Stimulated activated memory B cell treated with anti-CD40 and anti-IgM and Interleukin-4, amounts not matched to agents 10 μg/mL and 1 μg/mL and 100 μg/mL, for 72 hours (primary cell): ENCODE results near the gene XPO4.
"Not testable (repeated sequence)": the region's sequence is repeated elsewhere in the genome, so short reads cannot be mapped to it uniquely, and the experiment has no call there.

Experiments used
- ATAC-seq: fragments of 150-1000 bp; cut with Tn5 transposase; 2 replicates; pipeline ENCODE4 v1.10.0; 2021
- H3K27ac Mint-ChIP-seq: one replicate; pipeline ENCODE4 v1.8.0; 2022; ENCODE audit warnings: mild to moderate bottlenecking, mixed read lengths
- H3K27me3 Mint-ChIP-seq: one replicate; pipeline ENCODE4 v1.8.0; 2022; ENCODE audit warnings: mixed read lengths
- H3K36me3 Mint-ChIP-seq: one replicate; pipeline ENCODE4 v1.8.0; 2022; ENCODE audit warnings: mixed read lengths
- H3K4me1 Mint-ChIP-seq: one replicate; pipeline ENCODE4 v1.8.0; 2022; ENCODE audit warnings: mixed read lengths
- H3K4me3 Mint-ChIP-seq: one replicate; pipeline ENCODE4 v1.8.0; 2022; ENCODE audit warnings: mild to moderate bottlenecking, moderate library complexity, mixed read lengths
- H3K9me3 Mint-ChIP-seq: one replicate; pipeline ENCODE4 v1.8.0; 2022; ENCODE audit warnings: mixed read lengths

Gene XPO4

GRCh38 chr13:20861666-20862065 lies 40.9 kb downstream of the XPO4 start:
- not testable (repeated sequence) for ATAC-seq, H3K4me1 Mint-ChIP-seq, H3K27ac Mint-ChIP-seq, H3K4me3 Mint-ChIP-seq, H3K9me3 Mint-ChIP-seq, H3K27me3 Mint-ChIP-seq
- H3K36me3 Mint-ChIP-seq = peaks cover 41% of the 10 kb centered on the region

DNA sequence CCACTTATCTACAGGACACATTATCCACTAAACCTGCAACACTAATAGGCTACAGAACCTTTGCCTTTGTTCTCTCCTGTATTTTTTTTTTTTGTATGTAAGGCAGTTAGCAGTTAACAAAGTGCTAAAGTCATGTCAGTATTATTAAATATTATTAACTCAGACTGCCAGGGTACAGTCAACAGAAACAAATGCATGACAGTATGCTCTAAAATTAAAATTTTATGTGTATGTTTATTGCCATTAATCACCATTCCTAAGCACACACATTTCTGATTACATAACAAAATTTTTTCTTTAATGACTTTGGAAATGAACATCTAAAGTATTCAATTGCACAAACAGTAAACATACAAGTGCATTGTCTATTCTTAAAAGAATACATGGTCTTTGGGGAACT lies 41.7 kb downstream of the XPO4 start:
- H3K4me3 Mint-ChIP-seq = no peak overlapping the region
- no peaks in the 10 kb centered on the region for H3K9me3 Mint-ChIP-seq
- no peaks in the 10 kb centered on the region for H3K27me3 Mint-ChIP-seq
- H3K27ac Mint-ChIP-seq = no peak overlapping the region
- no peak for ATAC-seq
- H3K4me1 Mint-ChIP-seq = peaks cover 1% of the 10 kb centered on the region
- H3K36me3 Mint-ChIP-seq = peaks cover 39% of the 10 kb centered on the region

DNA sequence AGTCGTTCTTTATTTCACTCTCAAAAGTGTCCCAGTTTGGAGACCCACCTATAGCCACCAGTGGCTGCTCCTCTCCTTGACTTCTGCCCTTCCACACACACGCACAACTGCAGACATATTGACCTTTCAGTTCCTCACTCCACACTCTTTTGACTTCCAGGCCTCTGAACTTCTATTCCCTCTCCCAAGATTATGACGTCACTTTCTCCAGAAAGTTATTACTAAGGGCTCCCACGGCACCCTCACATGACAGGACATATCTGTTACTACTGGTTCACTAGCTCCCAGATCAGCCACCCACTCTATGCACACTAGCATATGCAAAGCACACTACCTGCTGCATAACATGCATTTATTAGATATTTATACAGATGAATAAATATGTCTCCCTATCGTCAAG lies 45.9 kb downstream of the XPO4 start:
- no peak for ATAC-seq
- Mint-ChIP-seq H3K27me3 (no peaks in the 10 kb centered on the region), H3K36me3 (peaks cover 39% of the 10 kb centered on the region), H3K4me3 (no peak overlapping the region), H3K4me1 (no peaks in the 10 kb centered on the region), H3K27ac (no peak overlapping the region), H3K9me3 (no peaks in the 10 kb centered on the region)

DNA sequence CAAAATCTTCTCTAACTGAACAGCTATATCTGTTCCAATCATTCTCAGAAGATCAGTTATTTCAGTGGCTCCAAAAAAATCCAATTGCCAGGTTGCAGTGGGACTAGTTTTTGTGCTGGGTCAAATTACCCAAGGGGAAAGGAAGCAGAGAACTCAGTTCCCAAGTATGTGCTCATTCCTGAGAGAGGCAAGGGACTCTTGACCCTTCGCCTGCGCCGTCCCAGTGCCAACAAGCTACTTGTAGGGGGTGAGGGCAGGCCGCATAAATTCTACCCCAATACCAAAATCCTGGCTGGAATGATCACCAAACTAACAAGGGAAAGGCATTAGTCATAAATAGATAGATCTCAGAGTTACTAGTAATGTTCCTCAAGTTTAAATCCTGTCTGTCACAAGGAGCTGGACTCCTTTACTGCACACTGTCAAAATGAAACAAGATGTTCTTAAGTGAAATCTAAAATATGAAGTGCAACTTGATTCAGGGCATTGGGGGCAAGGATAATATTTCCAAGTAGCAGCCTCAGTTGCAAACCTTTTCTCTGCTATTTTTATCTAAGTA lies 50.6 kb downstream of the XPO4 start:
- peaks cover 30% of the 10 kb centered on the region for H3K36me3 Mint-ChIP-seq
- ATAC-seq = no peak
- no peaks in the 10 kb centered on the region for H3K9me3 Mint-ChIP-seq
- H3K27ac Mint-ChIP-seq = no peak overlapping the region
- H3K4me1 Mint-ChIP-seq = no peaks in the 10 kb centered on the region
- H3K27me3 Mint-ChIP-seq = no peaks in the 10 kb centered on the region
- no peak overlapping the region for H3K4me3 Mint-ChIP-seq

- H3K4me3 Mint-ChIP-seq = no peak overlapping the region
- ATAC-seq = no peak
- peaks cover 20% of the 10 kb centered on the region for H3K36me3 Mint-ChIP-seq
- H3K27ac Mint-ChIP-seq = no peak overlapping the region
- no peaks in the 10 kb centered on the region for H3K27me3 Mint-ChIP-seq
- no peaks in the 10 kb centered on the region for H3K9me3 Mint-ChIP-seq
- no peaks in the 10 kb centered on the region for H3K4me1 Mint-ChIP-seq
Observed at GRCh38 chr13:20848944-20849343, 53.6 kb downstream of the XPO4 start.

- no peaks in the 10 kb centered on the region for H3K4me1 Mint-ChIP-seq
- H3K27ac Mint-ChIP-seq = no peak overlapping the region
- no peak overlapping the region for H3K4me3 Mint-ChIP-seq
- H3K27me3 Mint-ChIP-seq = no peaks in the 10 kb centered on the region
- no peak for ATAC-seq
- peaks cover 17% of the 10 kb centered on the region for H3K36me3 Mint-ChIP-seq
- H3K9me3 Mint-ChIP-seq = no peaks in the 10 kb centered on the region
Observed at GRCh38 chr13:20848203-20848602, 54.3 kb downstream of the XPO4 start.

GRCh38 chr13:20847296-20847695 lies 55.2 kb downstream of the XPO4 start:
- Mint-ChIP-seq H3K4me3 (no peak overlapping the region), H3K36me3 (peaks cover 17% of the 10 kb centered on the region), H3K27ac (no peak overlapping the region), H3K4me1 (no peaks in the 10 kb centered on the region), H3K9me3 (no peaks in the 10 kb centered on the region), H3K27me3 (no peaks in the 10 kb centered on the region)
- ATAC-seq = no peak

DNA sequence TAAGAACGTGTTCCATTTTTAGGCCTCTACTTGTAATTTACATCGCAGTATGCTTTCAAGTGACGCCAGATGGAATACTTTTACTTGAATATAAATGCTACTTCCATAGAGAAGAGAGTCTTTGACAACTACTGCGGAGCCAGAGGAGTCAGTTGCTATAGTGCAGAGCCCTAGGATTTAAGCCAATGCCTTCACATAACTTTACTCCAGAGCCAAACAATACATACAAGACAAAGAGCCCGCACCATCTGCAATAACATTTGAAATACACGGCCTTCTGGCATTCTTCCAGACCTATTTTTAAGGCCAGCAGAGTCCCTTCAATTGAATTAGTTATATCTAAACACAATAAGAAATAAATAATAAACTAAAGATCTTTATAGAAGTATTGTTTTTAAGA lies 59.4 kb downstream of the XPO4 start:
- no peak overlapping the region for H3K4me3 Mint-ChIP-seq
- H3K9me3 Mint-ChIP-seq = no peaks in the 10 kb centered on the region
- H3K27ac Mint-ChIP-seq = no peak overlapping the region
- no peaks in the 10 kb centered on the region for H3K4me1 Mint-ChIP-seq
- H3K36me3 Mint-ChIP-seq = peaks cover 26% of the 10 kb centered on the region
- no peak for ATAC-seq
- H3K27me3 Mint-ChIP-seq = no peaks in the 10 kb centered on the region

DNA sequence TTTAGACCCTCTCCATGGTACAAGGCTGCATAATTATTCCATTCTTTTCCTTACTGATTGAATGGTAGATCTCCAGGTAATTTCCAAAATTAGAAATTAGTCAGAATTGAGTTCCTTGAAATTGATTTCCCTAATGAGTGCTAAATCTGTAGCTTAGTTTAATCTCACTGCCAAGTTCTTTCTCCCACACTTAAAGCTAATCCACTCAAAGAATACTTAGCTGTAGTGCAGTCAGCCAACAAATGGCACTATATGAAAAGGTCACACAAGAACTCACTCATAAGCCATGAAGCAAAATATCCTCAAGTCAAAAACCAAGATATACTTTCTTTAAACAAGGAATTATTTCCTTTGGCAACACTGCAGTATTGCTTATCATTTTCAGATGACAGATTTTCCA lies 62.0 kb downstream of the XPO4 start:
- ATAC-seq = no peak
- no peaks in the 10 kb centered on the region for H3K27me3 Mint-ChIP-seq
- no peaks in the 10 kb centered on the region for H3K4me1 Mint-ChIP-seq
- peaks cover 44% of the 10 kb centered on the region for H3K36me3 Mint-ChIP-seq
- no peak overlapping the region for H3K4me3 Mint-ChIP-seq
- no peaks in the 10 kb centered on the region for H3K9me3 Mint-ChIP-seq
- no peak overlapping the region for H3K27ac Mint-ChIP-seq

GRCh38 chr13:20833900-20834679 lies 68.5 kb downstream of the XPO4 start:
- Mint-ChIP-seq H3K27me3 (no peaks in the 10 kb centered on the region), H3K27ac (no peak overlapping the region), H3K4me1 (no peaks in the 10 kb centered on the region), H3K36me3 (peaks cover 36% of the 10 kb centered on the region), H3K4me3 (no peak overlapping the region), H3K9me3 (no peaks in the 10 kb centered on the region)
- no peak for ATAC-seq

DNA sequence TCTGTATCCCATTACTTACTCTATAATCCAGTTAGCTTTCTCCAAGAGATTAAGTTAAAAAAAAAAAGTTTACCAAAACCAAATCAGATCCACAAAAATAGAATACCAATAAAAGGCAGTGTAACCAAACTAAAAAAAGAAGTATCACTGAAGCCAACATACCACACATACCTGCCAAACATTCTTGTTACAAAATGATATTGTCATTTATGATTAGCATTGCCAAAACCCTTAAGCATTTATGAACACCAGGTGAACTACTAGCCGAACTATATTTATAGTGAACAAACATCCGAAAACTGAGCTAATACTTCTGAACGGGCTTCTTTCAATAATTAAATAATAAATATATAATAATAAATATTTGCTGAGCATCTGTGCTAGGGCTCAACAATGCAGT lies 69.7 kb downstream of the XPO4 start:
- Mint-ChIP-seq H3K9me3 (no peaks in the 10 kb centered on the region), H3K4me3 (no peak overlapping the region), H3K27ac (no peak overlapping the region), H3K4me1 (peaks cover 7% of the 10 kb centered on the region), H3K27me3 (no peaks in the 10 kb centered on the region), H3K36me3 (peaks cover 27% of the 10 kb centered on the region)
- ATAC-seq = no peak

- Mint-ChIP-seq H3K4me3 (no peak overlapping the region), H3K9me3 (no peaks in the 10 kb centered on the region), H3K4me1 (peaks cover 7% of the 10 kb centered on the region), H3K27ac (no peak overlapping the region), H3K36me3 (peaks cover 18% of the 10 kb centered on the region), H3K27me3 (no peaks in the 10 kb centered on the region)
- no peak for ATAC-seq
Observed at GRCh38 chr13:20831933-20832332, 70.6 kb downstream of the XPO4 start.

DNA sequence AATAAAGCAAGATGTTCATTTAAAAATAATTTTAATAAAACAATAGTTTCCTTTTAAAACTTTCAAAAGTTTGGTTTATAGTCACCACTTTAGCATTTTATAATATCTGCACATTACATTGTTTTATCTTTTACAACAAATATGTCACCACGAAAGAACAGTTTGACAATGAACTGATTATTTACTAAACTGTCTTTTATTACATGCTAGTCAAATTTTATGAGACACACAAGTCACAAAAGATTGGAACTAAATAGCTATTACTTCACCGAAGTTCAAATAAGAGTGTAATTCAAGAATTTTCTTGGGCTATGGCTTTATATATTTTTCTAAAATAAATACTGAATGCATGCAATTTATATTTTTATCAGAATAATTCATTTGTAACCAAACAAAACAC lies 71.3 kb downstream of the XPO4 start:
- no peak for ATAC-seq
- Mint-ChIP-seq H3K36me3 (peaks cover 13% of the 10 kb centered on the region), H3K9me3 (no peaks in the 10 kb centered on the region), H3K4me1 (peaks cover 7% of the 10 kb centered on the region), H3K27me3 (no peaks in the 10 kb centered on the region), H3K4me3 (no peak overlapping the region), H3K27ac (no peak overlapping the region)

DNA sequence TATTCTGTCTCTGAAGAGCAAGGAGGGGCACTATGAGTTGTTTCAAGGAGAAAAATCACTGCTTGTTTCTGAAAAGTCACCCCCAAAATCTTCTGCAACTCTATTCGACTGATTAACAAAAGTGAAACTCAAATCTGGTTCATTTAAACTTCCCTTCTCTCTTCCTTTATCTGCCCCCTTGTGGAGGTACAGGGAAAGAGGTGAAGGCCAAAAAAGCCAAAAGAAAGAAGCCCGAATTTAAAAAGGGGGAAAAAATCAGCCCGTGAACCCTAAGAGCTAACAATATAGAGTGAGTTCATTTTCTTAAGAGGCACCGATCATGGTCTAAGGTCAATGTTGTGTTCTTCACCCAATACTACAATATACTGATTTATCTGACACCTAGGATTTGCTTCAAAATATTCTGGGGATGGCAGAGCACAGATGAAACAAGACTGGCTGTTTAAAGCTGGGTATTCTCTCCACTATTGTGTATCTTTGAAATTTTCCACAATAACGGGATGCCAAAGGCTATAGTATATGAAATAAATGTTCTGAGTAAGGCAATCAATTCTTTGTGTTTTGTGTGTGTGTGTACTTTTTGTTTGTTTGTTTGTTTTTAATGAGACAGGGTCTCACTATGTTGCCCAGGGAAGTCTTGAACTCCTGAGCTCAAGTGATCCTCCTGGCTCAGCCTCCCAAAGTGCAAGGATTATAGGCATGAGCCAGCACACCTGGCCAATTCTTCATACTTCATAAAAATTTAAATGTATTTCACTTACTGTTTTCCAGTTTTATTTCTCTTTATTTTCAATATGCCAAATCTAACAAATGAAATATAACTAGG lies 73.8 kb downstream of the XPO4 start:
- H3K27me3 Mint-ChIP-seq = no peaks in the 10 kb centered on the region
- no peaks in the 10 kb centered on the region for H3K9me3 Mint-ChIP-seq
- peaks cover 7% of the 10 kb centered on the region for H3K4me1 Mint-ChIP-seq
- no peak overlapping the region for H3K4me3 Mint-ChIP-seq
- peak overlapping the region; percentile 37 for H3K27ac Mint-ChIP-seq
- peak; percentile 58 for ATAC-seq
- peaks cover 15% of the 10 kb centered on the region for H3K36me3 Mint-ChIP-seq

DNA sequence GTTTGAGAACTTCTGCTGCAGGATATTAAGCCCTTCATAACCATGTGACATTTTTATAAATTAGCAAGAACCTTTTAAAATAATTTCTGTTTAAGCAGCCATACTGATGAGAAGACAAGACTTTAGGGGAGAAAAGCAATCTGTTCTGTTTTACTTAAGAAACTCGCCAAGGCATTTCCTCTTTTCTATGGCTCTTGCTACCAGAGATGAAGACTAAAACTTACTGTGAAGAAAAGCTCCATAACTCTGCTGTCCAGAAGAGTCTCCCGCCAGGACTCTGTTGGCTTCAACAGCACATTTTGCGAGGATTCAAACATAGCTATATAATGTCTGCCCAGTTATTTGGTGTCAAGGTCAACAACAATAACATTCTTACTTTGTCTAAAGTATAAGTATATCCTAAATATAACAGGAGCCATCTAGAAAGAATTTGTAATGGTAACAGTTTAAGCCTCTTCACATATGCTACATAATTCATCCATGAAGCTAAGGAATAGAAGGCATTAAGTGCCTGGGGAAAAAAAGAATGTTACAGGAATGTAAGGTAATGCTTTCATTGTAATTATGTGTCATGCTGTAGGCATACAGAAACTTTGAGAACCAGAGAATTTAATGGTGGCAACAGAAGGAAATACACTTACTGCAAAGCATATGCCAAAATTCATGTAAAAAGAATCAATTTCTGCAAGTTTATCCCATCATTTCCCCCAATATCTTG lies 75.5 kb downstream of the XPO4 start:
- Mint-ChIP-seq H3K4me1 (peaks cover 7% of the 10 kb centered on the region), H3K27me3 (no peaks in the 10 kb centered on the region), H3K27ac (no peak overlapping the region), H3K36me3 (peaks cover 10% of the 10 kb centered on the region), H3K9me3 (no peaks in the 10 kb centered on the region), H3K4me3 (no peak overlapping the region)
- ATAC-seq = no peak
